ENCODE results near the gene ZNF580.

ZNF580 gene

GRCh38 chr19:55663846-55664536 is 23.2 kb downstream of the ZNF580 start:
- no peak for DNase-seq

- DNase-seq, result no peak
Observed at GRCh38 chr19:55666343-55667005, 25.7 kb downstream of the ZNF580 start.

DNA sequence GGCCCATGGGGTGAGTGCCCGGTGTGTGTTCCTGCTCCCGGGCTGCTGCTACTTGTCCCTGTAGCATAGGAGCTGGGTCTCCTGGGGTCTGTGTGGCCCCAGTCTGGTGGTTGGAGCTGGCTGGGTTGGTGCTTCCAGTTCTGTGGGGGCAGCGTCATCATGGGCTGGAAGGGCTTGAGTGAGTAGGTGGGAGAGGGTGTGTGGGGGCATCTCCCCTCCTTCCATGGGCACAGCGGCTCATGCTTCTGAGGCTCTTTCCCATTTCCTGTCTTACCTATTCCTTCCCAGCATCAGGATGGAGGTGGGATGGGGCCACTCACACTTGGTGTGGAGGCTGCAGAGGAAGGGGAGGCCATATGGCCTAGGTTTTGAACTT is 26.2 kb downstream of the ZNF580 start:
- DNase-seq, result no peak

DNA sequence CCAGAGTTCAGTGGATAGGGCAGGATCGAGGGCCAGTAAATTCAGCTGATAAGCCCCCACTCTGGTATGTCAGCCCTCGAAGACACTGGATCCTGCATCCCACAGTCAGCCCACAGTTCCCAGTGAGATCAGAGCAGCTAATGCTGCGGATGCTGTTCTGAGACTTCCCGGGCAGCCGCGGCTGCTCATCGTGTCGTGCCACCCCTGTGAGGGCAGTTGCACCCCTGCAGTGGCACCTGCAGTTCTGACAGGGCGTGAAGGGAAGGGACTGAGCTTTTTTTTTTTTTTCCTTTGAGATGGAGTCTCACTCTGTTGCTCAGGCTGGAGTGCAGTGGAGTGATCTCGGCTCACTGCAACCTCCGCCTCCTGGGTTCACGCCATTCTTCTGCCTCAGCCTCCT is 26.7 kb downstream of the ZNF580 start:
- no peak for DNase-seq

DNA sequence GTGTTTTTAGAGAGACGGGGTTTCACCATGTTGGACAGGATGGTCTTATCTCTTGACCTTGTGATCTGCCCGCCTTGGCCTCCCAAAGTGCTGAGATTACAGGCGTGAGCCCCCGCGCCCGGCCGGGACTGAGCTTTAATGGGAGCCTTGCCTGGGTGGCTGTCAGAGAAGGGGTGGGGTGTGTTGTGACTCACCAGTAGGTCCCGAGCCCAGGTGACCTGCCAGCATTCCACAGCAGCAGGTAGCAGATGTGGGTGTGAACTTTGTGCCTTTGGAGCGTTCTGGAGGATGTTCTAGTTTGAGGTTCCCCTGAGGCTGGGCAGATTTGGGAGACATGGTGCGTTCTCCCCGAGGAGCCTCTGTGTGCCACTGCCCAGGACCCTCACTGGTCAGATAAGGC is 27.2 kb downstream of the ZNF580 start:
- no peak for DNase-seq

DNA sequence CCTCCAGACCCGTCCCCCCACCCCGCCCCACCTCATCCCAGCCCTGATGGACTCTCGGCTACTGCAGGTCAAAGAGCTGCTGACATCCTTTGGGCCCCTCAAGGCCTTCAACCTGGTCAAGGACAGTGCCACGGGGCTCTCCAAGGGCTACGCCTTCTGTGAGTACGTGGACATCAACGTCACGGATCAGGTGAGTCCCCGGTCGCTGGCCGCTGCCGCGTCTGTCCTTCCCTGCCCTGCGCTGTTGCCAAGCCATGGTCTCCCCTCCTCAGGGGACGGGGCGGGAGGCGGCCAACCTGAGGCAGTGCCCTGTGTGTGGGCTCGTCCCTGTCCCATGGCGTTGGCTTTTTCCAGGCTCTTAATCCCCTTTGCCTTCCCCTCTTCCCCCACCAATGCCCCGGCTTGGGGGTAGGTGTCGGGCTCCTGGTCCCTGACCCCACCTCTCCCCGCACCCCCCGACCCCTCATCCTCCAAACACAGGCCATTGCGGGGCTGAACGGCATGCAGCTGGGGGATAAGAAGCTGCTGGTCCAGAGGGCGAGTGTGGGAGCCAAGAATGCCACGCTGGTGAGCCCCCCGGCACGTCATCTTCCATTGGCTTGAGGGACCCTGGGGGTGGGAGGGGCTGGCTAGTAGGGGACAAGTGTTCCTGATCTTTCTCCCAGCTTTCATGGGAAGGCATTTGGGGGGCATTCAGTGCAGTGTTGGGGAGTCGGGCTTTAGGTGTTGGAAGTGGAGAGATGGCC is 28.0 kb downstream of the ZNF580 start:
- no peak for DNase-seq

DNA sequence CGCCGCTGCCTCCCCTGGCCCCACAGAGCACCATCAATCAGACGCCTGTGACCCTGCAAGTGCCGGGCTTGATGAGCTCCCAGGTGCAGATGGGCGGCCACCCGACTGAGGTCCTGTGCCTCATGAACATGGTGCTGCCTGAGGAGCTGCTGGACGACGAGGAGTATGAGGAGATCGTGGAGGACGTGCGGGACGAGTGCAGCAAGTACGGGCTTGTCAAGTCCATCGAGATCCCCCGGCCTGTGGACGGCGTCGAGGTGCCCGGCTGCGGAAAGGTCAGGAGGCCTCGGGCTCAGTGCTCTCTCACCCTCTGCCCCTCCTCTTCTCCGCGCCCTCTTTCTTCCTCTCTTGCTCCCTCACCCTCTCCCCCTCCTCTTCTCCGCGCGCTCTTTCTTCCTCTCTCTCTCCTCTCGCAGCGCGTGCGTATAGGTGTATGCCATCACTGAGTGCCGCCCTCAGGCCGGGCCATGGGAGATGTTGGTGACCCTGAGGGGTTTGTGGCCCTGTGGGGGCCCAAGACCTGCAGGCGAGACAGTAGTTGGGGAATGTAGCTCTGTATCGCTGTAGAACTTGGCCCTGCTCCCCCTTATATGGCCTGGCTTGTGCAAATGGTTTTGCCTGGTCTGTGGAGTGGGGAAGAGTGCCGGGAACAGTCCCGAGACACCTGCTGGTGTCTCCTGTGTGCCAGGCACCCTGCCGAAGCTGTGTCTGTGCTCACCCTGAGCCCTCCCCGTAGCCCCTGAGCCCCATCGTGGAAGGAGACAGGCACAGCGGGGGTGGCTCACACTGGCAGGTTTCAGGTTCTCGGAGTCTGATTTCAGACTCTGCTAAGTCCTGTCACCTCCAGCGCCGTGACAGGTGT is 28.8 kb downstream of the ZNF580 start:
- DNase-seq, result no peak

GRCh38 chr19:55670280-55671053 is 29.7 kb downstream of the ZNF580 start:
- DNase-seq, result no peak

- no peak for DNase-seq
Observed at GRCh38 chr19:55671054-55671378, 30.2 kb downstream of the ZNF580 start.

GRCh38 chr19:55672418-55672817 is 31.6 kb downstream of the ZNF580 start:
- no peak for DNase-seq

DNA sequence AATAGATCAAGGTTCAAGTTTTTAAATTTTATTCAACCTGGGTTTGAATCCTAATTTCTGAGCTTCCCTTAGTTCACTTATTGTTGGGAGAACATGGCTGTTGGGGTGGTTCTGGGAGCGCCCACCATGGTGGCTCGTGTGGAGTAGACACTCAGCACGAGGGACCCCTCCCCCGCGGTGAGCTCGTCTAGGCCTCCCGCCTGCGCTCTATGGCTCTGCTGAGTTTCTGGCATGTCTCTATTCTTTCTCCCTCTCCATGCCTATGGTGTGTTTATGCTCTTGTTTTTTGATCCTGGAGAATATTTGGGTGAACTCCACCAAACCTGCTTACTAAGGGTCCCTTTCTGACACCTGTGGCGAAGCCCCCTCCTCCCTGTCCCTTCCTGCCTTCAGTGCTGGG is 32.7 kb downstream of the ZNF580 start:
- no peak for DNase-seq

GRCh38 chr19:55673889-55674288 is 33.1 kb downstream of the ZNF580 start:
- no peak for DNase-seq

DNA sequence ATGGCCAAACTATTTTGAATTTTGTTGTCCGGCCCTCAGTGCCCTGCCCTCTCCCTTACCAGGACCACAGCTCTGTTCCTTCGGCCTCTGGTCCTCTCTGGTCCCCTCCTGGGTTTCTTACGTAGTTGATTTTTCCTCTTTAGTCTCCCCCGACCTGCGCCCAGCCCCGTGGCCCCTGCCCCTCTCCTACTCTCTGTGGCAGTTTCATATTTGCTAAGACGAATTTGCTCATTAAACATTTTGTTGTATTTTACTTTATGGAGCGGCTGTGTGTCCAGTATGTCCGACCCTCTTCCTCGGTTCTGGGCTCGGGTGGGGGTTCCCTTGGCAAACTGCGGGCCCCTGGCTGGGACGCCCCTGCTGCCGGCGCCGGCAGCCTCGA is 33.6 kb downstream of the ZNF580 start:
- no peak for DNase-seq

GRCh38 chr19:55674841-55675660 is 34.2 kb downstream of the ZNF580 start, which contains the start of gene EPN1:
Gene EPN1, plus strand, starts transcription at chr19:55675226. Its CDS starts 3,402 bp downstream, at chr19:55678628.
- DNase-seq, result peak; percentile 90

DNA sequence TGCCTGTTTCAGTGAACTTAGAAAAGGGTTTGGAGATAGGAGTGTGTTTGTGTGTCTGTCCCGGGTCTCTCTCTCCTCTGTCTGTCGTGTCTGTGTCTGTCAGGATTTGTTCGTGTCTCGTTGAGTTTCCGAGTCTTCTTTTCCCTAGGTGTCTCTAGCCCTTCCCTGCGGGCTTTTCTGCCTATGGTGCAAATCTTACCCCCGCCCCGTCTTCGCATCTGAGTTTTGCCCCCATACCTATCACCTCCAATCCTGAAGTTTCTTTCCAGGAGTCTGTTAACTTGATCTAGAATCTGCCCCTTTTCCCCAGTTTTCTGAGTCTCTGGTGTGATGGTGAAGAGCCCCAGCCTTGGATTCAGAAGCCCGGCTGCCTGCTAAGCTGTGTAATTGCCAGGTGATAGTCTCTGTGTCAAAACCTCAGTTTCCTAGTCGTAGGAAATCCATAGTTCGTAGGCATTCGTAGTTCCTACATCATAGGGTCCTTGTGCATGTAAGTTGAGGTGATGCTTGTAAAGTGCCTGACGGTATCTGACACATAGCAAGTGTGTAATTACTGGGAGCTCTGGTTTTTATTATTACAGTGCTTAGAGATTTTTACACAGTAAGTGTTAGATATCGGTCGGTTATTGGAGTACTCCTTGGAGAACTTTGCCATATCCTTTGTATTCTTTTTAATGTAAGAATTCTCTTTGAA is 35.0 kb downstream of the ZNF580 start:
- DNase-seq, result no peak

DNA sequence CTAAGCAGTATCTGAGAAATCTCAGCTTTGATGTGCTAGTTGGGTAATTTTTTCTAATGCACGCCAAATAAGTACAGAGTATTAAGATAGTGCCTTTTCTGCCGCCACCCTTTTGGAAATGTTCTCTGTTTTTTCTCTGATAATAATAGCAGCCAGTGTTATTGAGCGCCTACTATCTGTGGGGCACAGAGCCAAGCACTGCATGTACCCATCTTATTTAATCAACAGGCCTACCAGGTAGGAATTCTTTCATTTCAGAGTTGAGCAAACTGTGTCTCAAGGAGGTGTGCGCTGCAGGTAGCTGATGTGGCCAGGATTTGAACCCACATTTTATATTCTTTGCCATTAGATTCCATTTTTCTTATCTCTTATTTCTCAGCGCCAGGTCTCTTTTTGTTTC is 35.6 kb downstream of the ZNF580 start:
- no peak for DNase-seq

DNA sequence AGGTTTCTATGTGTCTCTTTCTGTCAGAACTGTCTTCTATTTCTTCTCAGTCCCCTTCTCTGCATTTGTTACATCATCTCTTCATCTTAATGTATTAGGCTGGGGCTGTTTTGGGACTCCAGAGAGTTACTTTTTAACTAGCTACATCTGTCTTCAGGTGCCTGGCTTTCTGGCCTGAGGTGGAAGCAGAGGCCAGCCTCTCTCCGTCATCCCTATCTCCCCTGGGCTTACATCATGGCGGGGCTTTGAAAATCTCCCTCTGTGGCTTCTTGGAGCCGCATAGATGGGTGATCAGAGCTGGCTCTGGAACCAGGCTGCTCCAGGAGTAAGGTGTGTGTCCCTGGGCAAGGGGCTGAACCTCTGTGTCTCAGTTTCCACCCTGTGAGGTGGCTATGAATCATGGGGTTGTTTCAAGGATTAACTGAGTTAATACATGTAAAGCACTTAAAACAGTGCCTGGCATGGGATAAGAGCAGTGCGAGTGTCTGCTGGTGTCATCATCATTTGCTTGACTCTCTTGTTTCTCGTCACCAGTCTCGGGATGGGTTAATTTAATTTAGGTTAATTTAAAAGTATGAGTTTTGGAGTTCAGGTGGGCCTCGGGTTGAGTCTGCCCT is 36.2 kb downstream of the ZNF580 start:
- no peak for DNase-seq

DNA sequence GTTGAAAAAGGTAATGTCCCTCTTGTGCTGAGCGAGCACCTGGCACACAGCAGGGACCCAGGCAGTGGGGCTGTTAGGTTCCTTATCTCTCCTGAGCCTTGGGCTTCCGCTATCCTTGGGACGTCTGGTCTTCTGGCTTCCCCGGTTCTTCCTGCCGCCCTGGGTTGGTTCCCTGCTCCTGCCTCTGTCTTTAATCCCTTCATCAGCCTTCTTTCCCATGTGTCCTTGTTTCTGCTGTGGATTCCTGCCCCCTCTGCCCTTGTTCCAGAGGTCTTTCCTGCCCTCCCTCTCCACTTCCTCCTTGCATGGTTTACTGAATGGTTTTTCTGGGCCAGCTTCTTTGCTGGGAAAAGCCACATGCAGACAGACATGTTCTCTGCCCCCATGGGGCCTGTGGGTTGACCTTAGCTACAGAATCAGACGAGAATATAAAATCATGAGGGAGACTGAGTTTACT is 36.8 kb downstream of the ZNF580 start:
- DNase-seq, result no peak

GRCh38 chr19:55678121-55678671 is 37.4 kb downstream of the ZNF580 start:
- DNase-seq, result no peak
